A549 treated with Mapracorat at 1 μM for 4 hours (cell line): ENCODE results near the gene C8G. TPM values are rescaled to one million over a fixed set of nuclear protein-coding genes. Genes with fewer than 3 reads are reported as not detected.

Source experiments
- total RNA-seq: library from RNA; stranded (reverse); fragments of 200-300 nt; extraction: Qiagen RNA extraction; gene quantifications from 5 replicates; pipeline ENCODE4 v1.2.3, GENCODE V29; 2022

C8G gene
- total RNA-seq: 0.42 to 3.2 TPM (median 0.76 TPM) in 5 replicates

GRCh38 chr9:136944519-136945332 is at the start of gene C8G, which contains the start of gene FBXW5:
Gene C8G, plus strand, starts transcription at chr9:136945243. Its CDS starts 78 bp downstream, at chr9:136945321.
Gene FBXW5, minus strand, starts transcription at chr9:136944738. Its CDS starts 655 bp downstream, at chr9:136944083.

GRCh38 chr9:136951541-136952320 is 6.7 kb downstream of the C8G start, which contains the start of gene LCN12:
Gene LCN12, plus strand, starts transcription at chr9:136952273. Its CDS starts 55 bp downstream, at chr9:136952328.

GRCh38 chr9:136977223-136977622 is 32.2 kb downstream of the C8G start, which contains the start of gene PTGDS:
Gene PTGDS, plus strand, starts transcription at chr9:136977504. Its CDS starts 75 bp downstream, at chr9:136977579.

GRCh38 chr9:136982232-136983051 is 37.4 kb downstream of the C8G start, which contains the start of gene LCNL1:
Gene LCNL1, plus strand, starts transcription at chr9:136982993. Its CDS starts 594 bp downstream, at chr9:136983587.

GRCh38 chr9:136991993-136992818 is 47.2 kb downstream of the C8G start, which contains the start of gene PAXX:
Gene PAXX, plus strand, starts transcription at chr9:136992422. Its CDS starts 22 bp downstream, at chr9:136992444.

Other genes with a start within 250 kb of the C8G start
- gene DIPK1B, start 232.7 kb upstream of the C8G start, total RNA-seq: 5.8 to 9.8 TPM (median 8.7 TPM) in 5 replicates
- not detected in 5 replicates for gene LCN10, start 202.3 kb upstream of the C8G start, total RNA-seq
- not detected in 5 replicates for gene LCN6, start 196.7 kb upstream of the C8G start, total RNA-seq
- not detected in 5 replicates for gene LCN8, start 187.0 kb upstream of the C8G start, total RNA-seq
- not detected in 5 replicates for gene LCN15, start 180.7 kb upstream of the C8G start, total RNA-seq
- gene TMEM141, start 153.9 kb upstream of the C8G start, total RNA-seq: 58.1 to 77.3 TPM (median 76.6 TPM) in 5 replicates
- gene CCDC183, start 148.9 kb upstream of the C8G start, total RNA-seq: 0.16 to 0.58 TPM (median 0.23 TPM) in 5 replicates
- 59.0 to 84.9 TPM (median 81.6 TPM) in 5 replicates for gene RABL6, start 137.3 kb upstream of the C8G start, total RNA-seq
- gene AJM1, start 102.8 kb upstream of the C8G start, total RNA-seq: 3.3 to 4.7 TPM (median 4.6 TPM) in 5 replicates
- gene PHPT1, start 95.8 kb upstream of the C8G start, total RNA-seq: 279 to 323 TPM (median 297 TPM) in 5 replicates
- gene MAMDC4, start 92.9 kb upstream of the C8G start, total RNA-seq: 1.6 to 5.3 TPM (median 3.7 TPM) in 5 replicates
- gene EDF1, start 78.9 kb upstream of the C8G start, total RNA-seq: 435 to 512 TPM (median 456 TPM) in 5 replicates
- 38.3 to 63.1 TPM (median 52.9 TPM) in 5 replicates for gene TRAF2, start 58.7 kb upstream of the C8G start, total RNA-seq
- 62.7 to 103 TPM (median 99.7 TPM) in 5 replicates for gene FBXW5, start 505 bp upstream of the C8G start, total RNA-seq
- gene LCN12, start 7.0 kb downstream of the C8G start, total RNA-seq: 1.0 to 1.9 TPM (median 1.3 TPM) in 5 replicates
- 0.44 to 0.61 TPM (median 0.47 TPM) in 4 of 5 replicates, not detected in the other for gene PTGDS, start 32.3 kb downstream of the C8G start, total RNA-seq
- gene LCNL1, start 37.8 kb downstream of the C8G start, total RNA-seq: 0.07 to 0.24 TPM (median 0.10 TPM) in 5 replicates
- 43.1 to 85.2 TPM (median 71.2 TPM) in 5 replicates for gene PAXX, start 47.2 kb downstream of the C8G start, total RNA-seq
- gene CLIC3, start 51.3 kb downstream of the C8G start, total RNA-seq: 2.4 to 5.5 TPM (median 4.9 TPM) in 5 replicates
- 19.0 to 29.4 TPM (median 26.7 TPM) in 5 replicates for gene ABCA2, start 83.0 kb downstream of the C8G start, total RNA-seq
- 0.05 to 0.07 TPM (median 0.06 TPM) in 4 of 5 replicates, not detected in the other for gene FUT7, start 86.8 kb downstream of the C8G start, total RNA-seq
- 40.8 to 96.8 TPM (median 80.5 TPM) in 5 replicates for gene NPDC1, start 100.9 kb downstream of the C8G start, total RNA-seq
- 2.2 to 2.9 TPM (median 2.4 TPM) in 5 replicates for gene ENTPD2, start 108.8 kb downstream of the C8G start, total RNA-seq
- 13.5 to 26.0 TPM (median 23.9 TPM) in 5 replicates for gene SAPCD2, start 125.3 kb downstream of the C8G start, total RNA-seq
- 9.3 to 16.6 TPM (median 12.2 TPM) in 5 replicates for gene UAP1L1, start 132.3 kb downstream of the C8G start, total RNA-seq
- gene MAN1B1, start 141.7 kb downstream of the C8G start, total RNA-seq: 40.2 to 53.2 TPM (median 51.7 TPM) in 5 replicates
- gene DPP7, start 169.5 kb downstream of the C8G start, total RNA-seq: 66.6 to 132 TPM (median 125 TPM) in 5 replicates
- 0.20 to 0.71 TPM (median 0.53 TPM) in 5 replicates for gene GRIN1, start 193.9 kb downstream of the C8G start, total RNA-seq
- 0.59 to 2.0 TPM (median 1.8 TPM) in 5 replicates for gene LRRC26, start 224.8 kb downstream of the C8G start, total RNA-seq
- gene TMEM210, start 226.8 kb downstream of the C8G start, total RNA-seq: not detected in 5 replicates
- 23.4 to 36.8 TPM (median 34.5 TPM) in 5 replicates for gene ANAPC2, start 243.3 kb downstream of the C8G start, total RNA-seq
- gene SSNA1, start 243.4 kb downstream of the C8G start, total RNA-seq: 103 to 151 TPM (median 139 TPM) in 5 replicates